AG04449 (cell line): Measurements from ENCODE around the gene RUFY3.

ENCODE experiments used
- CTCF ChIA-PET: fragments of 350-600 bp; formaldehyde crosslinking; extraction: SDS; loops from one replicate; lab custom pipeline; 2021; ENCODE audit warnings: antibody characterized with exemption; lab: Yijun Ruan, JAX
- POLR2A ChIA-PET: fragments of 400-600, 350-600 bp; formaldehyde crosslinking; extraction: SDS; loops from one replicate; lab custom pipeline; 2020; ENCODE audit warnings: antibody characterized with exemption, inconsistent platforms; lab: Yijun Ruan, JAX
- DNase-seq: peaks from one replicate; pipeline ENCODE4 v3.0.0-alpha.2; 2010; ENCODE audit warnings: low read depth, low spot score
- H3K4me3 ChIP-seq: 2 replicates; pipeline ENCODE4 v1.5.1; 2011; ENCODE audit warnings: low read depth, mild to moderate bottlenecking, control low read depth, low read length
- CTCF ChIP-seq: IDR thresholded peaks from one replicate; pipeline ENCODE4 v1.5.1; 2011; ENCODE audit warnings: mild to moderate bottlenecking, moderate library complexity, low read length, control low read depth, inconsistent platforms; ENCODE audit not compliant: insufficient read depth; ENCODE audit errors: missing control alignments

Gene RUFY3

GRCh38 chr4:70818173-70818855 lies 96.5 kb downstream of the RUFY3 start:
- no peak overlapping the region for H3K4me3 ChIP-seq
- ChIA-PET POLR2A (no interaction called here), CTCF (no interaction called here)
- DNase-seq: no peak
- TF ChIP-seq CTCF: no peak

DNA sequence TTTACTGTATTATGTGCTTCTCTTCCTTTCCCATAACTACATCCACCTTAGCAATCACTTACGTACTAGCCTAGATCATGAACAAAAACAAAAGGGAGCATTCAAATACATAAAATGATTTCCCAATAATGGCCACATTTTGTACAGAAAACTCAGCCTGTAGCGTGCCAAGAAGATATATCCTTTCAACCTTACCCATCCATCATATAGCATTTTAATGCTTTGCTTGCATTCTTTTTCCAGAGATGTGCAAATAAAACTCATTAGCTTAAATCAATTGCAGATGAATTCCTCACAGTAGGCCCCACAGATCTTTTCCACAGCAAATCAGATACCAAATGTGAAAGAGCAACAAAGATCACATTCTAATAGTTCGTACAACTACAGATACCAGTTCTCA lies 97.2 kb downstream of the RUFY3 start:
- TF ChIP-seq CTCF: no peak
- ChIA-PET POLR2A (no interaction called here), CTCF (no interaction called here)
- no peak overlapping the region for H3K4me3 ChIP-seq
- DNase-seq: peak; percentile 21

DNA sequence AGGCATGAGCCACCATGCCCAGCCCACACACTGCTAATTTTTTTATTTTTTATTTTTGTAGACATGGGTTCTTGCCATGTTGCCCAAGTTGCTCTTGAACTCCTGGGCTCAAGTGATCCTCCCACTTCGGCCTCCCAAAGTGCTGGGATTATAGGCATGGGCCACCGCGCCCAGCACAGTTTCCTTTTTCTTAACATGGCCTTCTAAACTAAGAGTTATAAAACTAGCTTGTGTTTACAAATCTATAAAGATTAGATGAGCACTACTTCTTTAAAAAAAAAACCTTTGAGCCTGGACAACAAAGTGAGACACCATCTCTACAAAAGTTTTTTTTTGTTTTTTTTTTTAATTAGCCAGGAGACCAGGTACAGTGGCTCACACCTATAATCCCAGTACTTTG lies 107.3 kb downstream of the RUFY3 start:
- H3K4me3 ChIP-seq: no peak overlapping the region
- TF ChIP-seq CTCF: no peak
- ChIA-PET CTCF (no interaction called here), POLR2A (interaction anchor here (1.3 to 1.5 kb wide), 2 partner anchors 9 to 11 kb away, joined by 4 read pairs; partner anchors contain the start of gene GRSF1)
- DNase-seq: no peak

GRCh38 chr4:70829492-70829891 lies 107.7 kb downstream of the RUFY3 start:
- ChIA-PET CTCF (interaction anchor here (1.0 to 1.2 kb wide), 2 partner anchors 18 to 140 kb away, joined by 3 read pairs; no protein-coding TSS in a partner anchor), POLR2A (interaction anchor here (0.6 to 1.5 kb wide), 3 partner anchors 9 to 450 kb away, joined by 3 to 4 read pairs (median 4); partner anchors contain the start of gene GRSF1)
- TF ChIP-seq CTCF: no peak
- no peak for DNase-seq
- no peak overlapping the region for H3K4me3 ChIP-seq

GRCh38 chr4:70830054-70830453 lies 108.3 kb downstream of the RUFY3 start:
- ChIA-PET CTCF (interaction anchor here (1.0 to 1.2 kb wide), 2 partner anchors 18 to 140 kb away, joined by 3 read pairs; no protein-coding TSS in a partner anchor), POLR2A (interaction anchor here (0.6 to 1.5 kb wide), 3 partner anchors 8 to 450 kb away, joined by 3 to 4 read pairs (median 4); partner anchors contain the start of gene GRSF1)
- no peak for DNase-seq
- TF ChIP-seq CTCF: no peak
- no peak overlapping the region for H3K4me3 ChIP-seq

DNA sequence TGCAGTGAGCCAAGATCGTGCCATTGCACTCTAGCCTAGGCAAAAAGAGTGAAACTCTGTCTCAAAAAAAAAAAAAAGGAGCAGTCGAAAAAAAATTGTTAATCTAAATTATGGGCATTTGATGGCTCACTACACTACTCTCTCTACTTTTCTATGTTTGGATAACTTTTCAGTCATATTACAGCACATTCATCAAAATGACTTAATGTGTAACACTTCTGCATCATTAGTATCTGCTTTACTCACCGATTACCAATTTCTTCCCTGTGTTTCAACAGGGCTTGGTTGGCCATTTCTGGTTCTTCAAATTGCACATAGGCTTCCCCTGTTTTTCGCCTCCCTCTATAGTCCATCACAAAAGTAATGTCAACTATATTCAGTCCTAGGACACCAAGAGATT lies 109.5 kb downstream of the RUFY3 start:
- TF ChIP-seq CTCF: no peak
- POLR2A ChIA-PET: no interaction called here
- no peak for DNase-seq
- CTCF ChIA-PET: interaction anchor here (1.2 kb wide), 1 partner anchor 96 kb away, joined by 3 read pairs; no protein-coding TSS in a partner anchor
- no peak overlapping the region for H3K4me3 ChIP-seq
